CMK (cell line): ENCODE data around the gene AIFM3.

Source experiments
- DNase-seq: peaks from one replicate; pipeline ENCODE4 v3.0.0-alpha.2; 2010; ENCODE audit warnings: low read depth

AIFM3 gene

GRCh38 chr22:21026783-21027692, 60.0 kb downstream of the AIFM3 start:
- no peak for DNase-seq

DNA sequence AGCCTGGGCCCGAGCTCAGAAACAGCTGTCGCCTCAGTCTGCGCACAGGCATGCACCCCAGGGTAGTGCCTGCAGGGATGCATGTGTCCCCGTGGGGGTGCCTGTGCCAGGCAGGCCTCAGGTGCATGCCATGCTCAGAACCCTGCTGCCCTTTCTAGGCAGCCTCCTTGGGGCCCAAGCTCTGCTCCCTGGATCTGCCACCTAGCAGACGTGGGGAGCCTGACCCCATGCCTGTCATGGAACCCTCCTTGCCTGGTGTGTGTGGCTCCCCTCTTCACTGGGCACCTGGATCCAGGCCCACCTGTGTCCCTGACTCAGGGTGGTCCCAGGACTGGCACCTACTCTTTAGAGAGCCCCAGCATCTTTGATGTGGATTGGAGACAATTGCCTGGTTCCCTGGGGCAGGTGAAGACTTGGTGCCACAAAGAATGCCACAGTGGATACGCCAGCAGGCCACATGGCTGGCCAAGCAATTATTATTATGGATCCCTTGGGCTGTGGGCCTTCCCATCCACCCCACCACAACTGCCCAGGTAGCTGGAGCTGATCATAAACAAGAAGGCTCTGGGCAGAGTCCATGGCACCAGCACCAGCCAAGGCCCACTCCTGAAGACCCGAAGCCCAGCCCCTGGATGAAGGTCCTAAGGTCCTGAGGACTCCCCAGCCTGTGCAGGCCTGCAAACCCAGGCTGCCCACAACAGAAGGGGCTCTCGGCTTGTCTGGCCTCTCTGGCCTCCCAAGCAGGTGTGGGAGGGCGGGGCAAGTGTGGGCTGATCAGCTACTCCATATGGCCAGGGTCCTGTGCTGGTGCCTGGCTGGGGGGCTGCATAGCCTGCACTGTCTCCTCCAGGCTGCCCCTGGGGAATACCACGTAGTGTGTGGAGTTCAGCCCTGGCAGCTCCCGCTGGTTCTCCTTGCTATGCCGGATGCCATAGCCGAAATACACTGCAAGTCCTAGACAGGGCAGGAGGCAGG, 61.5 kb downstream of the AIFM3 start:
- DNase-seq = no peak

DNA sequence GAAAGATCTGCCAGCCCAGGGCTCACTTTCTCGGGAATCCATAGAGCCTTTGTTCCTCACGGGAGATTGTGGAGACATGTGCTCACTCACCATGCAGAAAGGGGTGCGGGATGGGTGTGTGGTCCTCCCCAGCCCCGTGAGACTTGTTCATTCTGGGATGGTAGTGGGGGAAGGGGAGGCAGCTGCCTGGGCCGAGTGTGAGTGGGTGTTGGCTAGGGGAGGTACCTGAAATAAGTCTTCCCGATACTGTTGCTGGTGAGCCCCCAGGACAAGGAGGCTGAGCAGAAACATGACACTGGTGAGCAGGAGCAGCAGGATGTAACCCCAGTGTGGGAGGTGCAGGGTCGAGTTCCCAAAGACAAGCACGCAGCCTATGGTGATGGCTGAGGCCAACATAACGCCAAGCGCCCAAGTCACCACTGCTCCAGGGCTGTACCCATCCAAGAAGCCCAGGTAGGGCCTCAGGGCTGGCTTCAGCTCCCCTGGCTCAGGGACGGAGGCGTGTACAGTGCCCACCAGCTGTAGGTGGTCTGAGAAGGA, 62.5 kb downstream of the AIFM3 start:
- DNase-seq = no peak

- DNase-seq = no peak
Observed at GRCh38 chr22:21030032-21030431, 63.0 kb downstream of the AIFM3 start.
